ENCODE results near the gene ENO3. TPM values are rescaled to one million over a fixed set of nuclear protein-coding genes. Genes with fewer than 3 reads are reported as not detected.
A peak's percentile ranks its signal among the peaks of the same experiment; 100 is the strongest.

ENO3 gene
- total RNA-seq, 1 experiment from 2014 or later, result 19.0 TPM

DNA sequence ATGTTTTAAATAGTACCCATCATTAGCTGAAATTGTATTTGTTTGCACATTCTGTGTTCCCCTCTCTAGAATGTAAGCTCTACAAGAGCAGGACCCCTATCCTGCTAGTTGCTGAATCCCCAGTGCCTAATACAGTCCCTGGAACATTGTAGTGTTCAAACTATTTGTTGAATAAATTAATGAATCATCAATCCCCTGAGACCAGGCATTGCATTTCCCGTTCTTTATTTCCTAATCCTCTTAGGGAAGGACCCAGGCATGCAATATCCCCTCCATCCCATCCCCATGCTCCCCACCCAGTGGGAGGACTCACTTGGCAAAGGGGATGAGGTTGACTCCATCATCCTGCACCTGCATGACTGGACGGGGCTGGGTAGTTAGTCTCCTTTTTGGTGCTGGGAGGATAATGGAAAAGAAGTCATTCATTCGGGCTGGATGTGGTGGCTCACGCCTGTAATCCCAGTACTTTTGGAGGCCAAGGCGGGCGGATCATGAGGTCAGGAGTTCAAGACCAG, 43.2 kb downstream of the ENO3 start:
- DNase-seq (ENCODE audit: unreplicated experiment), result no peak
- Mint-ChIP-seq H3K27me3 (ENCODE audit: insufficient read depth, unreplicated experiment) (no peaks in the 10 kb centered on the region), H3K4me3 (ENCODE audit: unreplicated experiment) (no peak overlapping the region), H3K9me3 (ENCODE audit: unreplicated experiment) (no peaks in the 10 kb centered on the region), H3K4me1 (ENCODE audit: insufficient read depth, unreplicated experiment) (peaks cover 6% of the 10 kb centered on the region), H3K36me3 (ENCODE audit: insufficient read depth, unreplicated experiment) (peaks cover 6% of the 10 kb centered on the region), H3K27ac (ENCODE audit: low read depth, unreplicated experiment) (no peak overlapping the region)
- intact Hi-C loops (cut with micrococcal nuclease), result no loop called here
- CTCF ChIA-PET, result interaction anchor here (1.5 kb wide), 1 partner anchor 67 kb away, joined by 4 read pairs; no protein-coding TSS in a partner anchor
- POLR2A ChIA-PET, result interaction anchor here (1.6 kb wide), 1 partner anchor 7 kb away, joined by 6 read pairs; no protein-coding TSS in a partner anchor
- TF ChIP-seq, protein P1, sequence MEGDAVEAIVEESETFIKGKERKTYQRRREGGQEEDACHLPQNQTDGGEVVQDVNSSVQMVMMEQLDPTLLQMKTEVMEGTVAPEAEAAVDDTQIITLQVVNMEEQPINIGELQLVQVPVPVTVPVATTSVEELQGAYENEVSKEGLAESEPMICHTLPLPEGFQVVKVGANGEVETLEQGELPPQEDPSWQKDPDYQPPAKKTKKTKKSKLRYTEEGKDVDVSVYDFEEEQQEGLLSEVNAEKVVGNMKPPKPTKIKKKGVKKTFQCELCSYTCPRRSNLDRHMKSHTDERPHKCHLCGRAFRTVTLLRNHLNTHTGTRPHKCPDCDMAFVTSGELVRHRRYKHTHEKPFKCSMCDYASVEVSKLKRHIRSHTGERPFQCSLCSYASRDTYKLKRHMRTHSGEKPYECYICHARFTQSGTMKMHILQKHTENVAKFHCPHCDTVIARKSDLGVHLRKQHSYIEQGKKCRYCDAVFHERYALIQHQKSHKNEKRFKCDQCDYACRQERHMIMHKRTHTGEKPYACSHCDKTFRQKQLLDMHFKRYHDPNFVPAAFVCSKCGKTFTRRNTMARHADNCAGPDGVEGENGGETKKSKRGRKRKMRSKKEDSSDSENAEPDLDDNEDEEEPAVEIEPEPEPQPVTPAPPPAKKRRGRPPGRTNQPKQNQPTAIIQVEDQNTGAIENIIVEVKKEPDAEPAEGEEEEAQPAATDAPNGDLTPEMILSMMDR (IDR thresholded peaks at IDR 0.05; ENCODE audit: unreplicated experiment), result no peak
- BruUV-seq (replicated peaks), result no TSS peak

DNA sequence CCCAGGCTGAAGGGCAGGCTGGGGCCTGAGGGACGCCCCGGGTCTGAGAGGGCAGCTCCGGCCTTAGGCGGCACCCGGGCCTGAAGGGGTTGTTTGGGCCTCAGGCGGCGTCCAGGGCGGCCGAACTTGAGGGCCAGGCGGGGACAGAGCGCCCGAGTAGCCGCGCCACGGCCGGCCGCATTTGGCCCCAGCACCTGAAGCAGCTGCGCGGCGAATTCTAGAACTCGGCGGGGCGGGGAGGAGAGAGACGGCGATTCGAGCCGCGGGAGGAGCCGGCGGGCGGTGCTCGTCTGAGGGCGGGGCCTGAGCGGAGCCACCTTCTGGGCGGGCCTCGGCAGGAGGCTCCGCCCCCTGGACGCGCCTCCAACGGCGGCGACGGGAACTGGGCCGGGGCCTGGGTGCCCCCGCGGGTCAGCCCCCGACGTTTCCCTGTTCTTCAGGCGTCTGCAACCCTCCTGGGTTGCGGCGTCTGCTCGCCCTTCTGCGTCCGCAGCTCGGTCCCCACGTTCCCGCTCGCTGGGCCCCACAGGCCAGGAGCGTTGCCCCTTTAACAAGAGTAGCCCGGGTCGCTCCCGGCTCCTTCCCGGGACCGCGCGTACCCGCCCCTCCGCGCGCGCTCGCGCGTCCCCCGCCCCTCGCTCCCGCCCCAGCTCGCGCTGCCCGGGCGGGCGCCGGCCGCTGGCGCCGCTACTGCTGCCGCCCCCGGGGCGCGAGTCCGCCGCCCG, 46.5 kb downstream of the ENO3 start, which contains the start of the genes INCA1 and KIF1C:
INCA1 (minus strand) TSS at position 221 of the 725 bp plus-strand sequence. CDS start 3,085 bp downstream, outside the sequence.
KIF1C (plus strand) TSS at position 649 of the 725 bp plus-strand sequence. CDS start 2,297 bp downstream, outside the sequence.
- TF ChIP-seq, protein P1 (IDR thresholded peaks at IDR 0.05; ENCODE audit: unreplicated experiment), result no peak
- peak; percentile 90 for DNase-seq (ENCODE audit: unreplicated experiment)
- peaks cover 23% of the 10 kb centered on the region for H3K4me1 Mint-ChIP-seq (ENCODE audit: insufficient read depth, unreplicated experiment)
- H3K36me3 Mint-ChIP-seq (ENCODE audit: insufficient read depth, unreplicated experiment), result peaks cover 17% of the 10 kb centered on the region
- CTCF ChIA-PET, result interaction anchor here (0.7 to 1.5 kb wide), 5 partner anchors 9 to 88 kb away, joined by 3 to 5 read pairs (median 3); partner anchors contain the start of gene CAMTA2
- BruUV-seq (replicated peaks), result no TSS peak
- H3K4me3 Mint-ChIP-seq (ENCODE audit: unreplicated experiment), result peak within 1 kb of the TSS; percentile 97
- POLR2A ChIA-PET, result interaction anchor here (0.6 to 3.1 kb wide), 12 partner anchors 9 to 414 kb away, joined by 3 to 48 read pairs (median 6); partner anchors contain the start of genes CAMTA2, PFN1, RNF167 and SLC25A11
- no peaks in the 10 kb centered on the region for H3K27me3 Mint-ChIP-seq (ENCODE audit: insufficient read depth, unreplicated experiment)
- H3K27ac Mint-ChIP-seq (ENCODE audit: low read depth, unreplicated experiment), result peak within 1 kb of the TSS; percentile 86
- H3K9me3 Mint-ChIP-seq (ENCODE audit: unreplicated experiment), result no peaks in the 10 kb centered on the region
- intact Hi-C loops (cut with micrococcal nuclease), result no loop called here

DNA sequence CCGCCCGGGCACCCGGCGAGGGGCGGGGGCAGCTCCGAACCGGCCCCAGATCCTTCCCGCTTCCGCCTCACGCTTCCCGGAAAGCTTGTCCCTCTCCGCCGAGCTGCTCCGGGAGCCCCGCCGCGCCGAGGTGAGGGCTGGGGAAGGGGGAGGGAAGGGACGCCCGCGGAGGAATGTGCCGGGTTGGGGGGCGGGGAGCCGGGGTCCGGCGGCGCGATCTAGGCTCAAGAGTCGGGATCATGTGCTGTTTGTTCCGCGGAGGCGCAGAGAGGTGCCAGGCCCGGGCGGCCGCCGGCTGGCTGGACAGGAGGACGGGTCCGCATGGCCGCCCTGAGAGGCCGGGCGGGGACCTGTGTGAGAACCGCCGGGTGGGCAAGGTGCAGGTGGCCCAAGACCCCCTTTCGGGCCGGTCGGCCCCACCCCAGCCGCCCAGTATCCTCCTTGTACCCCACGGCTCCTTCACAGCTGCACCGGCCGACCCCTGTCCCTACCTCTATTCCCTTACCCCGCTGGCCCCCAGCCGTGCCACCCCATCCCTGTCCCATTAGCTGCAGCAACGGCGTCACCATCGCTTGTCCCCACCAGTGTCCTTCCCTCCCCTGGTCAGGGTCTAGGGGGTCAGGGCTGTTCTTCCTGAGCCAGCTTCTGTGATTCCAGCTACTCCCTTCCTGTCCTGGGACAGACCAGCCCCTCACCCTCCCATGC, 47.3 kb downstream of the ENO3 start:
- CTCF ChIA-PET, result interaction anchor here (0.5 to 1.2 kb wide), 3 partner anchors 11 to 89 kb away, joined by 3 to 5 read pairs (median 4); partner anchors contain the start of gene CAMTA2
- H3K27ac Mint-ChIP-seq (ENCODE audit: low read depth, unreplicated experiment), result peak overlapping the region; percentile 86
- POLR2A ChIA-PET, result interaction anchor here (0.5 to 3.1 kb wide), 12 partner anchors 10 to 654 kb away, joined by 3 to 48 read pairs (median 6); partner anchors contain the start of genes CAMTA2, PFN1, RNF167 and SLC25A11

More for the DNA sequence above, 47.3 kb downstream of the ENO3 start:
- peak overlapping the region; percentile 97 for H3K4me3 Mint-ChIP-seq (ENCODE audit: unreplicated experiment)
- peak; percentile 8 for DNase-seq (ENCODE audit: unreplicated experiment)
- H3K9me3 Mint-ChIP-seq (ENCODE audit: unreplicated experiment), result no peaks in the 10 kb centered on the region
- peaks cover 23% of the 10 kb centered on the region for H3K4me1 Mint-ChIP-seq (ENCODE audit: insufficient read depth, unreplicated experiment)
- intact Hi-C loops (cut with micrococcal nuclease), result no loop called here
- H3K27me3 Mint-ChIP-seq (ENCODE audit: insufficient read depth, unreplicated experiment), result no peaks in the 10 kb centered on the region
- TF ChIP-seq, protein P1 (IDR thresholded peaks at IDR 0.05; ENCODE audit: unreplicated experiment), result no peak
- BruUV-seq (replicated peaks), result no TSS peak
- peaks cover 22% of the 10 kb centered on the region for H3K36me3 Mint-ChIP-seq (ENCODE audit: insufficient read depth, unreplicated experiment)
